Endothelial cell of umbilical vein (primary cell): ENCODE data around the gene ZNF620. TPM values are rescaled to one million over a fixed set of nuclear protein-coding genes. Genes with fewer than 3 reads are reported as not detected.

ENCODE experiments used
- BruUV-seq: library from RNA; stranded (reverse); fragments of 400-500 nt; replicated peaks from 2 replicates; lab custom pipeline; 2021; lab: Mats Ljungman, UMichigan
- CTCF ChIA-PET: fragments of 300-600, 350-600 bp; sonication (Branson Sonifier 250); formaldehyde crosslinking; loops from one replicate; lab custom pipeline; 2021; ENCODE audit warnings: antibody characterized with exemption, inconsistent platforms; lab: Charles Lee
- POLR2A ChIA-PET: fragments of 300-600, 350-600 bp; sonication (Branson Sonifier 250); formaldehyde crosslinking; loops from one replicate; lab custom pipeline; 2021; ENCODE audit warnings: antibody characterized with exemption, inconsistent platforms; lab: Charles Lee
- DNase-seq: peaks from one replicate; pipeline ENCODE4 v3.0.0-alpha.2; 2011; ENCODE audit warnings: low read depth, low spot score
- FAIRE-seq: peaks from 2 replicates; lab custom pipeline; 2011; peaks lifted over from hg19 to GRCh38; lab: Jason Lieb, UNC
- H2AFZ ChIP-seq: 2 replicates; pipeline ENCODE4 v1.6.0; 2012; ENCODE audit warnings: low read depth, low read length, control low read depth, inconsistent platforms
- H3K27ac ChIP-seq: 2 replicates; pipeline ENCODE4 v1.5.1; 2011; ENCODE audit warnings: low read depth, mild to moderate bottlenecking, control low read depth, low read length, moderate library complexity; ENCODE audit not compliant: insufficient read depth
- H3K27me3 ChIP-seq, 2 experiments: 2 replicates each; pipeline versions ENCODE4 v1.6.0 to v1.6.1; 2011; ENCODE audit warnings: low read length in 2 of 2, mixed read lengths in 1 of 2; ENCODE audit not compliant: control insufficient read depth in 2 of 2, insufficient read depth in 2 of 2
- H3K36me3 ChIP-seq, 2 experiments: 2 replicates in 1 of 2; 3 replicates in 1 of 2; pipeline ENCODE4 v1.5.1; 2011; ENCODE audit warnings: low read length in 2 of 2, mild to moderate bottlenecking in 1 of 2, moderate library complexity in 1 of 2; ENCODE audit not compliant: control insufficient read depth in 2 of 2, insufficient read depth in 2 of 2; ENCODE audit errors: extremely low read depth in 1 of 2
- H3K4me1 ChIP-seq: 3 replicates; pipeline ENCODE4 v1.5.1; 2011; ENCODE audit warnings: mild to moderate bottlenecking, low read length; ENCODE audit not compliant: control insufficient read depth, insufficient read depth; ENCODE audit errors: extremely low read depth
- H3K4me2 ChIP-seq: 2 replicates; pipeline ENCODE4 v1.6.1; 2011; ENCODE audit warnings: low read length, control low read depth, mixed read lengths; ENCODE audit not compliant: insufficient read depth
- H3K4me3 ChIP-seq, 3 experiments: fragments of 200-600 bp in 1 of 3; sonication (generic), shearing (Covaris generic) in 1 of 3; replicated peaks in 1 of 3; 2 replicates each; pipeline ENCODE4 v1.5.1; 2011 to 2016; ENCODE audit warnings: control low read depth in 3 of 3, low read length in 3 of 3, mild to moderate bottlenecking in 2 of 3, inconsistent platforms in 1 of 3, low read depth in 1 of 3, moderate library complexity in 1 of 3; ENCODE audit not compliant: insufficient read depth in 1 of 3
- H3K79me2 ChIP-seq: 2 replicates; pipeline ENCODE4 v1.6.0; 2012; ENCODE audit warnings: low read length, inconsistent platforms; ENCODE audit not compliant: control insufficient read depth, insufficient read depth
- H3K9ac ChIP-seq: replicated peaks from 2 replicates; pipeline ENCODE3; 2011; ENCODE audit warnings: low read length, control low read depth; ENCODE audit not compliant: insufficient read depth; ENCODE audit errors: extremely low read depth
- H3K9me1 ChIP-seq: replicated peaks from 3 replicates; pipeline ENCODE4 v1.6.0; 2011; ENCODE audit warnings: mild to moderate bottlenecking, low read length; ENCODE audit not compliant: control insufficient read depth, insufficient read depth; ENCODE audit errors: extremely low read depth
- H3K9me3 ChIP-seq: replicated peaks from 2 replicates; pipeline ENCODE4 v1.5.1; 2012; ENCODE audit warnings: low read length, inconsistent platforms; ENCODE audit not compliant: control insufficient read depth, insufficient read depth
- H4K20me1 ChIP-seq: replicated peaks from 2 replicates; pipeline ENCODE3; 2011; ENCODE audit warnings: mild to moderate bottlenecking, low read length; ENCODE audit not compliant: control insufficient read depth, insufficient read depth; ENCODE audit errors: extremely low read depth
- CTCF ChIP-seq, 2 donors: IDR thresholded peaks; 1 replicate in 1 of 2; 2 replicates in 1 of 2; pipeline ENCODE4 v1.5.1; 2011; ENCODE audit warnings: low read length in 2 of 2, mild to moderate bottlenecking in 2 of 2, moderate library complexity in 2 of 2, control low read depth in 1 of 2, inconsistent platforms in 1 of 2, low read depth in 1 of 2; ENCODE audit not compliant: insufficient read depth in 1 of 2; ENCODE audit errors: extremely low read depth in 1 of 2
- EZH2 ChIP-seq: IDR thresholded peaks from 2 replicates; pipeline ENCODE4 v1.6.1; 2012; ENCODE audit warnings: borderline replicate concordance, low read depth, mild to moderate bottlenecking, moderate library complexity, low read length, inconsistent platforms; ENCODE audit not compliant: severe bottlenecking
- FOS ChIP-seq: IDR thresholded peaks from 2 replicates; pipeline ENCODE4 v1.6.1; 2011; ENCODE audit warnings: mild to moderate bottlenecking, low read length, moderate library complexity, borderline replicate concordance; ENCODE audit not compliant: insufficient read depth
- GATA2 ChIP-seq: IDR thresholded peaks from 2 replicates; pipeline ENCODE4 v1.7.0; 2011; ENCODE audit warnings: low read depth, mild to moderate bottlenecking, moderate library complexity, mixed read lengths, low read length; ENCODE audit not compliant: insufficient read length, insufficient read depth
- JUN ChIP-seq: IDR thresholded peaks from 2 replicates; pipeline ENCODE4 v1.6.1; 2011; ENCODE audit warnings: borderline replicate concordance, low read depth; ENCODE audit not compliant: insufficient read length, insufficient read depth
- MAX ChIP-seq: IDR thresholded peaks from 2 replicates; pipeline ENCODE4 v1.6.1; 2011; ENCODE audit not compliant: insufficient read depth, insufficient read length
- MYC ChIP-seq: IDR thresholded peaks from one replicate; pipeline ENCODE4 v1.6.1; 2011; ENCODE audit warnings: mild to moderate bottlenecking, low read depth, low read length
- POLR2A ChIP-seq: IDR thresholded peaks from 2 replicates; pipeline ENCODE4 v1.6.1; 2012; ENCODE audit warnings: low read depth, mild to moderate bottlenecking, control low read depth, low read length
- POLR2AphosphoS5 ChIP-seq: IDR thresholded peaks from 2 replicates; pipeline ENCODE4 v1.6.1; 2012; ENCODE audit warnings: low read depth, mild to moderate bottlenecking, control low read depth, low read length, moderate library complexity; ENCODE audit not compliant: insufficient read depth
- dilution Hi-C: fragments of 300-500 bp; cut with MboI; formaldehyde crosslinking; loops from one replicate; pipeline ENCODE4 v1.15.0; 2019; ENCODE audit warnings: low sequenced_read_pairs; ENCODE audit not compliant: extremely low pct_ligation_motif_present
- intact Hi-C: fragments of 100-400 bp; cut with micrococcal nuclease; formaldehyde crosslinking; loops from one replicate; pipeline ENCODE4 v1.10.0; 2022
- polyA plus RNA-seq, 4 experiments: library from polyadenylated mRNA; depleted of rRNA in 3 of 4; stranded (reverse) in 3 of 4; unstranded in 1 of 4; fragments of >200 nt; gene quantifications; 2 replicates each; pipeline versions ENCODE4 v1.2.1 to v1.2.3, GENCODE V29; 2011 to 2012; ENCODE audit warnings: missing spikeins in 1 of 4
- total RNA-seq: library from RNA; stranded (reverse); gene quantifications from 2 replicates; pipeline ENCODE4 v1.2.3, GENCODE V29; 2021

Gene ZNF620
- total and polyA plus RNA-seq, 2 donors (not counting 3 experiments of a cell fraction or from before 2014, with no cell fraction given) = 1.9 to 4.0 TPM

GRCh38 chr3:40523781-40524180, 17.9 kb downstream of the ZNF620 start:
- dilution Hi-C loops = no loop called here
- intact Hi-C loops = loop anchor here (1.0 to 2.0 kb wide), 6 partner anchors 19 to 679 kb away; partner anchors contain the start of genes RPL14 and ZNF619
- H3K79me2 ChIP-seq = peaks cover 7% of the 10 kb centered on the region
- ChIA-PET CTCF (interaction anchor here (0.8 to 2.5 kb wide), 3 partner anchors 18 to 70 kb away, joined by 3 to 19 read pairs (median 4); partner anchors contain the start of gene ZNF620), POLR2A (interaction anchor here (0.7 to 3.1 kb wide), 3 partner anchors 18 to 227 kb away, joined by 4 to 10 read pairs (median 9); partner anchors contain the start of genes RPL14 and ZNF620)
- no peak overlapping the region for H3K9ac ChIP-seq
- H3K4me2 ChIP-seq = peak overlapping the region; percentile 95
- H3K27me3 ChIP-seq = no peaks in the 10 kb centered on the region
- DNase-seq (peak; percentile 5), FAIRE-seq (no peak)
- H3K4me3 ChIP-seq = no peak overlapping the region
- H3K9me3 ChIP-seq = no peaks in the 10 kb centered on the region
- no peaks in the 10 kb centered on the region for H4K20me1 ChIP-seq
- H3K4me1 ChIP-seq = peaks cover 14% of the 10 kb centered on the region
- no peak overlapping the region for H3K27ac ChIP-seq
- H3K9me1 ChIP-seq = no peaks in the 10 kb centered on the region
- no peak overlapping the region for H2AFZ ChIP-seq
- no peaks in the 10 kb centered on the region for H3K36me3 ChIP-seq
- TF ChIP-seq MAX (no peak), GATA2 (no peak), CTCF (IDR thresholded peaks at IDR 0.05; ENCODE audit: extremely low read depth in 1 of 2, insufficient read depth in 1 of 2, low read depth in 1 of 2, low read length in 2 of 2) (no peak), POLR2A (no peak), JUN (no peak), MYC (no peak), POLR2AphosphoS5 (no peak), EZH2 (no peak), FOS (no peak)
- BruUV-seq = no TSS peak
